HL-60 (cell line): ENCODE data around the gene HTR6.

Experiments used
- DNase-seq, 2 experiments: peaks; one replicate each; pipeline ENCODE4 v3.0.0-alpha.2; 2010 to 2020; ENCODE audit warnings: low read depth in 1 of 2, low spot score in 1 of 2
- H3K27ac ChIP-seq: fragments of 250-450 bp; sonication (Bioruptor Pico); replicated peaks from 2 replicates; pipeline ENCODE4 v1.5.1; 2020; ENCODE audit warnings: mild to moderate bottlenecking, moderate library complexity
- H3K27me3 ChIP-seq: fragments of 250-450 bp; sonication (Bioruptor Pico); 2 replicates; pipeline ENCODE4 v1.5.1; 2021; ENCODE audit warnings: mild to moderate bottlenecking, moderate library complexity; ENCODE audit not compliant: insufficient read depth, poor library complexity, severe bottlenecking
- H3K4me3 ChIP-seq: replicated peaks from 2 replicates; pipeline ENCODE4 v1.5.1; 2011; ENCODE audit warnings: mild to moderate bottlenecking, control low read depth, low read length; ENCODE audit not compliant: insufficient read depth
- GABPA ChIP-seq: IDR thresholded peaks from 2 replicates; pipeline ENCODE4 v1.6.1; 2012; ENCODE audit warnings: low read depth
- POLR2AphosphoS5 ChIP-seq: IDR thresholded peaks from 2 replicates; pipeline ENCODE4 v1.6.1; 2012; ENCODE audit warnings: low read depth
- SPI1 ChIP-seq: IDR thresholded peaks from 2 replicates; pipeline ENCODE4 v1.6.1; 2012; ENCODE audit warnings: low read depth, mild to moderate bottlenecking, borderline replicate concordance
- TF ChIP-seq, protein P1 (sequence below): IDR thresholded peaks from 2 replicates; pipeline ENCODE4 v1.6.1; 2012; ENCODE audit warnings: low read depth; ENCODE audit not compliant: insufficient replicate concordance
- TF ChIP-seq, protein P2 (sequence below): IDR thresholded peaks from one replicate; pipeline ENCODE4 v1.5.1; 2011; ENCODE audit warnings: low read length, control low read depth, inconsistent platforms; ENCODE audit not compliant: insufficient read depth

The HTR6 gene

DNA sequence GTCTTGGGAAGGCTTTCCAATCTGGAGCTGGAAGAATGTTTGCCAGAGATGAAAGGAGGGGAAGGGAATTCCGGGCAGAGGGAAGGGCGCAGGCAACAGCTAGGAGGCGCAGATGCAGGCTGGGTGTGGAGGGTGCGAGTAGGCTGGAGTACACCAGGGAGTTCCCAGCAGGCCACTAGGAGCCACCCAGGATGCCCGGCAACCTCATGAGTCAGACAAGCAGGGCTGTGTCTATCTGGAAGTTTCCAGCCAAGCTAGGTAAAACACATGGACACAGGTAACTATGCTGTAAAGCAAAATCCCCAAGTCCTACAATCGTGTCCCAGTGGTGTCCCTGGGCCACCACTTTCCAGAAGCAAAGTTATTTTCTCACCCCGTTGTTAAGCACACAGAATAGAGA is 21.6 kb upstream of the HTR6 start:
- Histone ChIP-seq H3K27ac (no peak overlapping the region), H3K27me3 (peaks cover 22% of the 10 kb centered on the region), H3K4me3 (no peak overlapping the region)
- TF ChIP-seq SPI1 (no peak), GABPA (no peak), POLR2AphosphoS5 (no peak)
- TF ChIP-seq, protein P1, sequence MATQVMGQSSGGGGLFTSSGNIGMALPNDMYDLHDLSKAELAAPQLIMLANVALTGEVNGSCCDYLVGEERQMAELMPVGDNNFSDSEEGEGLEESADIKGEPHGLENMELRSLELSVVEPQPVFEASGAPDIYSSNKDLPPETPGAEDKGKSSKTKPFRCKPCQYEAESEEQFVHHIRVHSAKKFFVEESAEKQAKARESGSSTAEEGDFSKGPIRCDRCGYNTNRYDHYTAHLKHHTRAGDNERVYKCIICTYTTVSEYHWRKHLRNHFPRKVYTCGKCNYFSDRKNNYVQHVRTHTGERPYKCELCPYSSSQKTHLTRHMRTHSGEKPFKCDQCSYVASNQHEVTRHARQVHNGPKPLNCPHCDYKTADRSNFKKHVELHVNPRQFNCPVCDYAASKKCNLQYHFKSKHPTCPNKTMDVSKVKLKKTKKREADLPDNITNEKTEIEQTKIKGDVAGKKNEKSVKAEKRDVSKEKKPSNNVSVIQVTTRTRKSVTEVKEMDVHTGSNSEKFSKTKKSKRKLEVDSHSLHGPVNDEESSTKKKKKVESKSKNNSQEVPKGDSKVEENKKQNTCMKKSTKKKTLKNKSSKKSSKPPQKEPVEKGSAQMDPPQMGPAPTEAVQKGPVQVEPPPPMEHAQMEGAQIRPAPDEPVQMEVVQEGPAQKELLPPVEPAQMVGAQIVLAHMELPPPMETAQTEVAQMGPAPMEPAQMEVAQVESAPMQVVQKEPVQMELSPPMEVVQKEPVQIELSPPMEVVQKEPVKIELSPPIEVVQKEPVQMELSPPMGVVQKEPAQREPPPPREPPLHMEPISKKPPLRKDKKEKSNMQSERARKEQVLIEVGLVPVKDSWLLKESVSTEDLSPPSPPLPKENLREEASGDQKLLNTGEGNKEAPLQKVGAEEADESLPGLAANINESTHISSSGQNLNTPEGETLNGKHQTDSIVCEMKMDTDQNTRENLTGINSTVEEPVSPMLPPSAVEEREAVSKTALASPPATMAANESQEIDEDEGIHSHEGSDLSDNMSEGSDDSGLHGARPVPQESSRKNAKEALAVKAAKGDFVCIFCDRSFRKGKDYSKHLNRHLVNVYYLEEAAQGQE = no peak
- TF ChIP-seq, protein P2, sequence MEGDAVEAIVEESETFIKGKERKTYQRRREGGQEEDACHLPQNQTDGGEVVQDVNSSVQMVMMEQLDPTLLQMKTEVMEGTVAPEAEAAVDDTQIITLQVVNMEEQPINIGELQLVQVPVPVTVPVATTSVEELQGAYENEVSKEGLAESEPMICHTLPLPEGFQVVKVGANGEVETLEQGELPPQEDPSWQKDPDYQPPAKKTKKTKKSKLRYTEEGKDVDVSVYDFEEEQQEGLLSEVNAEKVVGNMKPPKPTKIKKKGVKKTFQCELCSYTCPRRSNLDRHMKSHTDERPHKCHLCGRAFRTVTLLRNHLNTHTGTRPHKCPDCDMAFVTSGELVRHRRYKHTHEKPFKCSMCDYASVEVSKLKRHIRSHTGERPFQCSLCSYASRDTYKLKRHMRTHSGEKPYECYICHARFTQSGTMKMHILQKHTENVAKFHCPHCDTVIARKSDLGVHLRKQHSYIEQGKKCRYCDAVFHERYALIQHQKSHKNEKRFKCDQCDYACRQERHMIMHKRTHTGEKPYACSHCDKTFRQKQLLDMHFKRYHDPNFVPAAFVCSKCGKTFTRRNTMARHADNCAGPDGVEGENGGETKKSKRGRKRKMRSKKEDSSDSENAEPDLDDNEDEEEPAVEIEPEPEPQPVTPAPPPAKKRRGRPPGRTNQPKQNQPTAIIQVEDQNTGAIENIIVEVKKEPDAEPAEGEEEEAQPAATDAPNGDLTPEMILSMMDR = no peak
- no peak for DNase-seq

DNA sequence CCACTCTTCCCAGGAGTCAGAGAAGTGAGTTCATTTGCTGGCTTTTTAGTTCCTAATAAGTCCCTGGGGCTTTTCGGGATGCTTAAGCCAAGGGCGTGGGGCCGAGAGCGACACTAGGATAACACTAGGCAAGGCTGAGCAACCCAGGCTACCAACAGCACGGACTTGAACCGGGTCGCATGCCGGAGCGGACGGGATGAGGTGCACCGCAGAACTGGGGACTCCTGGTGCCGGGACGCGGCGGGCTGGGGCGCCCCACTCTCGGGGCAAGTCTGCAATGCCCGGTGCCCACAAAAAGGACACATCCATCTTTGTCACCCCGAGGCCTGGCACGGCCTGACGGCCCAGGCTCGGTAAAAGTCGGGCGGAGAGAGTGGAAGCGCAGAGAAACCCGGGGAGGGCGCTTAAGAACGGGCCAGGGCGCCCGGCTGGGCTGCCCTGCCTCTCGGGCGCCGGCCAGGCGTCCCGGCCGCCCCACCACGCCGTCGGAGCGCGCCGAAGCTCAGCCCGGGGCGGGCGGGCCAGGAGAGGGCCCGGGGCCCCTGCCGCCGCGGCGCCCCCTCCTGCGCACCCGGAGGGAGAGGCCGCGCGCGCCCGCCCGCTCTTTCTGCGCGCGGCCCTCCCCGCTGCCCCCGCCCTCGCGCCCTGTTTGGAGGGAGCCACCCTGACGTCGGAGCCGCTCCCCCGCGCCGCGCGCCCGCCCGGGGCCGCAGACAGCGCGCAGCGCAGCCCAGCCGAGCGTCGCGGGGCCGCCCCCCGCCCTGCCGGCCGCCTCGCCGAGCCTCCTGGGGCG is 20.9 kb upstream of the HTR6 start, which contains the start of gene NBL1:
Gene NBL1 (plus strand): TSS at position 710 of the 793 bp plus-strand sequence. CDS start 10,720 bp downstream, outside the sequence.
- no peak within 1 kb of the TSS for H3K27ac ChIP-seq
- DNase-seq = no peak
- TF ChIP-seq, protein P1 = no peak
- TF ChIP-seq, protein P2 = no peak
- TF ChIP-seq POLR2AphosphoS5 (no peak), GABPA (no peak), SPI1 (no peak)
- peak within 1 kb of the TSS; percentile 37 for H3K4me3 ChIP-seq
- peaks cover 22% of the 10 kb centered on the region for H3K27me3 ChIP-seq

DNA sequence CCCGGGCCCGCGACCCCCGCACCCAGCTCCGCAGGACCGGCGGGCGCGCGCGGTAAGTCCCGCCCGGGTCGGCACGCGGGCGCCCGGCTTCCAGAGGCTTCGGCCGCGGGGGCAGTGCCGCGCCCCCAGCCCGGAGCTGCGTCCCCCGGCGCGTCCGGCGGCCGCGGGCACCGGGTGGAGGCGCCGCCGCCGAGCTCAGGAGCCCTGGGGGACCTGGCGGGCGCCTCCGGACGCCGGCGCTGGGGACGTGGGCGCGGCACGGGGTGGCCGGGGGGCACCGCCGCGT is 20.3 kb upstream of the HTR6 start:
- Histone ChIP-seq H3K4me3 (peak overlapping the region; percentile 37), H3K27ac (no peak overlapping the region), H3K27me3 (peaks cover 22% of the 10 kb centered on the region)
- DNase-seq = no peak
- TF ChIP-seq, protein P1 = no peak
- no peak for TF ChIP-seq POLR2AphosphoS5
- TF ChIP-seq, protein P2 = no peak
- no peak for TF ChIP-seq SPI1
- TF ChIP-seq GABPA = no peak
